Sciatic nerve (tissue), 2 donors: ENCODE data around the gene NANP. TPM values are rescaled to one million over a fixed set of nuclear protein-coding genes. Genes with fewer than 3 reads are reported as not detected.
A peak's percentile ranks its signal among the peaks of the same experiment; 100 is the strongest.
"Not testable (repeated sequence)": the region's sequence is repeated elsewhere in the genome, so short reads cannot be mapped to it uniquely, and the experiment has no call there.

ENCODE experiments used
- ATAC-seq: fragments of 200-7000 bp; cut with Tn5 transposase; one replicate; pipeline ENCODE4 v1.9.1; 2020; ENCODE audit warnings: mild to moderate bottlenecking, moderate library complexity
- DNase-seq: peaks from one replicate; pipeline ENCODE4 v3.0.0-alpha.2; 2020; ENCODE audit warnings: low spot score
- intact Hi-C: fragments of 100-400 bp; cut with DNase I; formaldehyde crosslinking; loops from one replicate; pipeline ENCODE4 v1.14.2; 2022
- total RNA-seq: library from RNA; stranded (reverse); fragmentation: NEBNext Ultra II Directional; extraction: Animal tissue kit (Norgen Biotek cat#: 25700); gene quantifications from one replicate; pipeline ENCODE4 v1.2.1, GENCODE V29; 2021
- donor health status: DM: no; HTN: no; CAD: no.
- donor health status: DM: no; HTN: no; CAD: no.

NANP gene
- total RNA-seq, 1 donor from 2014 or later, result 4.6 TPM

GRCh38 chr20:25622049-25622448 lies 1.8 kb downstream of the NANP start:
- ATAC-seq (no peak), DNase-seq (no peak)
- intact Hi-C loops, result no loop called here

GRCh38 chr20:25619514-25619913 lies 4.3 kb downstream of the NANP start:
- no peak for DNase-seq
- ATAC-seq, result no peak
- intact Hi-C loops, result no loop called here

- intact Hi-C loops, result no loop called here
- no peak for ATAC-seq
- no peak for DNase-seq
Observed at GRCh38 chr20:25608774-25609173, 15.0 kb downstream of the NANP start.

- DNase-seq (no peak), ATAC-seq (no peak)
- intact Hi-C loops, result no loop called here
Observed at GRCh38 chr20:25606094-25606695, 17.6 kb downstream of the NANP start.

- no peak for ATAC-seq
- no peak for DNase-seq
Observed at GRCh38 chr20:25605148-25605547, 18.7 kb downstream of the NANP start.

GRCh38 chr20:25604611-25605010 lies 19.2 kb downstream of the NANP start:
- intact Hi-C loops, result no loop called here
- DNase-seq (no peak), ATAC-seq (no peak)

More at GRCh38 chr20:25605148-25605547, 18.7 kb downstream of the NANP start:
- intact Hi-C loops, result no loop called here

GRCh38 chr20:25602914-25603309 lies 20.9 kb downstream of the NANP start:
- ATAC-seq, intact Hi-C loops, DNase-seq: not testable (repeated sequence)

GRCh38 chr20:25602191-25602913 lies 21.5 kb downstream of the NANP start:
- DNase-seq, ATAC-seq, intact Hi-C loops: not testable (repeated sequence)

- ATAC-seq (no peak), DNase-seq (no peak)
Observed at GRCh38 chr20:25601659-25602058, 22.2 kb downstream of the NANP start.

GRCh38 chr20:25600632-25601031 lies 23.2 kb downstream of the NANP start:
- intact Hi-C loops, result no loop called here
- ATAC-seq (no peak), DNase-seq (no peak)

More at GRCh38 chr20:25601659-25602058, 22.2 kb downstream of the NANP start:
- intact Hi-C loops, result no loop called here

GRCh38 chr20:25592135-25592852 lies 31.5 kb downstream of the NANP start:
- ATAC-seq, result no peak
- intact Hi-C loops, result no loop called here
- DNase-seq, result no peak

- not testable (repeated sequence) for DNase-seq, ATAC-seq
Observed at GRCh38 chr20:25590778-25591177, 33.0 kb downstream of the NANP start.

GRCh38 chr20:25588491-25588890 lies 35.3 kb downstream of the NANP start:
- no peak for DNase-seq
- intact Hi-C loops, result no loop called here
- ATAC-seq, result no peak

More at GRCh38 chr20:25590778-25591177, 33.0 kb downstream of the NANP start:
- intact Hi-C loops, result not testable (repeated sequence)

GRCh38 chr20:25587536-25587935 lies 36.3 kb downstream of the NANP start:
- no peak for DNase-seq
- intact Hi-C loops, result no loop called here
- ATAC-seq, result no peak

- ATAC-seq (no peak), DNase-seq (no peak)
- intact Hi-C loops, result no loop called here
Observed at GRCh38 chr20:25586877-25587276, 36.9 kb downstream of the NANP start.

- ATAC-seq, result peak; percentile 89
Observed at GRCh38 chr20:25584905-25585704, 38.7 kb downstream of the NANP start, which contains the start of gene NINL. NINL (minus strand) TSS chr20:25585531; CDS start chr20:25526587, 58,944 bp downstream.

GRCh38 chr20:25583607-25584006 lies 40.2 kb downstream of the NANP start:
- DNase-seq, intact Hi-C loops, ATAC-seq: not testable (repeated sequence)

More at GRCh38 chr20:25584905-25585704, 38.7 kb downstream of the NANP start, which contains the start of gene NINL:
- DNase-seq, result peak; percentile 78
- intact Hi-C loops, result no loop called here

GRCh38 chr20:25580711-25581110 lies 43.1 kb downstream of the NANP start:
- ATAC-seq (no peak), DNase-seq (no peak)
- intact Hi-C loops, result no loop called here
